Endothelial cell (in vitro differentiated cells): ENCODE results near the gene TTC1. TPM values are rescaled to one million over a fixed set of nuclear protein-coding genes. Genes with fewer than 3 reads are reported as not detected.

ENCODE experiments used
- DNase-seq: peaks from one replicate; pipeline ENCODE4 v3.0.0; 2021; ENCODE audit warnings: low spot score
- H3K27ac Mint-ChIP-seq: one replicate; pipeline ENCODE4 v1.8.0; 2021; ENCODE audit warnings: mixed read lengths, inconsistent platforms; ENCODE audit not compliant: unreplicated experiment
- H3K27me3 Mint-ChIP-seq: one replicate; pipeline ENCODE4 v1.8.0; 2021; ENCODE audit warnings: mild to moderate bottlenecking, moderate library complexity, mixed read lengths, inconsistent platforms; ENCODE audit not compliant: unreplicated experiment
- H3K36me3 Mint-ChIP-seq: one replicate; pipeline ENCODE4 v1.8.0; 2021; ENCODE audit warnings: mild to moderate bottlenecking, low read depth, mixed read lengths, inconsistent platforms; ENCODE audit not compliant: unreplicated experiment
- H3K4me1 Mint-ChIP-seq: one replicate; pipeline ENCODE4 v1.8.0; 2021; ENCODE audit warnings: mild to moderate bottlenecking, mixed read lengths, inconsistent platforms; ENCODE audit not compliant: unreplicated experiment
- H3K4me3 Mint-ChIP-seq: one replicate; pipeline ENCODE4 v1.8.0; 2021; ENCODE audit warnings: mild to moderate bottlenecking, mixed read lengths, inconsistent platforms; ENCODE audit not compliant: unreplicated experiment
- H3K9me3 Mint-ChIP-seq: one replicate; pipeline ENCODE4 v1.8.0; 2021; ENCODE audit warnings: mixed read lengths, inconsistent platforms; ENCODE audit not compliant: unreplicated experiment
- total RNA-seq: library from RNA; stranded (reverse); fragmentation: NEBNext Ultra II Directional; extraction: Animal tissue kit (Norgen Biotek cat#: 25700); gene quantifications from one replicate; pipeline ENCODE4 v1.2.1, GENCODE V29; 2021; ENCODE audit not compliant: unreplicated experiment
- TF ChIP-seq, protein P1 (sequence below): fragments of 200-600 bp; sonication (generic); IDR thresholded peaks from one replicate; pipeline ENCODE4 v1.5.0; 2021; ENCODE audit warnings: antibody characterized with exemption; ENCODE audit not compliant: unreplicated experiment

TTC1 gene
- total RNA-seq, 1 donor from 2014 or later = 49.8 TPM

DNA sequence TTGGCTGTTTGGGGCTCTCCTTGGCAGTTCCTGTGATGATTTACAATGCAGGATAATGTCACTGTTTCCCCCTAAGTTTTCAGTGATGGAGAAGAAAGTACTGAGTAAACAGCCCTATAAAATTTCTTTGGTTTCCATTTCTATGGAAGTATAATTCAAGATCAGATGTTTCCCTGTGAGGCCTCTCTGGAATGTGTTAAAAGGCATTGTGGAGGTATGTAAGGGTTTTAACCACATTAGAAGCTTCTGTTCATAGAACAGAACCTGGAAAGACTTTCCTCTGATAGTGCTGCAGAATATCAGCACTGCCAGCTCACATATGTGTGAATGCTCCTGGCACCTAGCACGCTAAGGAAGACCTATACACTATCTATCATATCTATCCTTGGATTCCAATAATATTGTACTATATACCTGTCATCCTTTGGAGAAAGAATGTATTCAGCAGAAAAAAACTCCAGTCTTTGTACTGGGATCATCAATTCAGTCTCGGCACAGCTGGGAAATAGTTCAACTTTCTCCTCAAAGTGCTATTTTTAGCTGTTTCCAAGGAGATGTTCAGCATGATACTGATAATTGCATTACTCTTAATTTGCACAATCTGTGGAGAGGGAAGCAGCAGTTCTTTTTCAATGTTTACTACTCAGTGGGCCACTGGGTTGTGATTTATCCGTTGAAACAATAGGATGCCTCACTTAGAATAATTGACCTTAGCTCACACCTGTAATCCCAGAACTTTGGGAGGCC lies 21.9 kb downstream of the TTC1 start:
- no peaks in the 10 kb centered on the region for H3K9me3 Mint-ChIP-seq
- H3K27ac Mint-ChIP-seq = no peak overlapping the region
- no peaks in the 10 kb centered on the region for H3K27me3 Mint-ChIP-seq
- no peak for DNase-seq
- H3K4me1 Mint-ChIP-seq = peaks cover 25% of the 10 kb centered on the region
- peaks cover 25% of the 10 kb centered on the region for H3K36me3 Mint-ChIP-seq
- TF ChIP-seq, protein P1, sequence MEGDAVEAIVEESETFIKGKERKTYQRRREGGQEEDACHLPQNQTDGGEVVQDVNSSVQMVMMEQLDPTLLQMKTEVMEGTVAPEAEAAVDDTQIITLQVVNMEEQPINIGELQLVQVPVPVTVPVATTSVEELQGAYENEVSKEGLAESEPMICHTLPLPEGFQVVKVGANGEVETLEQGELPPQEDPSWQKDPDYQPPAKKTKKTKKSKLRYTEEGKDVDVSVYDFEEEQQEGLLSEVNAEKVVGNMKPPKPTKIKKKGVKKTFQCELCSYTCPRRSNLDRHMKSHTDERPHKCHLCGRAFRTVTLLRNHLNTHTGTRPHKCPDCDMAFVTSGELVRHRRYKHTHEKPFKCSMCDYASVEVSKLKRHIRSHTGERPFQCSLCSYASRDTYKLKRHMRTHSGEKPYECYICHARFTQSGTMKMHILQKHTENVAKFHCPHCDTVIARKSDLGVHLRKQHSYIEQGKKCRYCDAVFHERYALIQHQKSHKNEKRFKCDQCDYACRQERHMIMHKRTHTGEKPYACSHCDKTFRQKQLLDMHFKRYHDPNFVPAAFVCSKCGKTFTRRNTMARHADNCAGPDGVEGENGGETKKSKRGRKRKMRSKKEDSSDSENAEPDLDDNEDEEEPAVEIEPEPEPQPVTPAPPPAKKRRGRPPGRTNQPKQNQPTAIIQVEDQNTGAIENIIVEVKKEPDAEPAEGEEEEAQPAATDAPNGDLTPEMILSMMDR = no peak
- H3K4me3 Mint-ChIP-seq = no peak overlapping the region

DNA sequence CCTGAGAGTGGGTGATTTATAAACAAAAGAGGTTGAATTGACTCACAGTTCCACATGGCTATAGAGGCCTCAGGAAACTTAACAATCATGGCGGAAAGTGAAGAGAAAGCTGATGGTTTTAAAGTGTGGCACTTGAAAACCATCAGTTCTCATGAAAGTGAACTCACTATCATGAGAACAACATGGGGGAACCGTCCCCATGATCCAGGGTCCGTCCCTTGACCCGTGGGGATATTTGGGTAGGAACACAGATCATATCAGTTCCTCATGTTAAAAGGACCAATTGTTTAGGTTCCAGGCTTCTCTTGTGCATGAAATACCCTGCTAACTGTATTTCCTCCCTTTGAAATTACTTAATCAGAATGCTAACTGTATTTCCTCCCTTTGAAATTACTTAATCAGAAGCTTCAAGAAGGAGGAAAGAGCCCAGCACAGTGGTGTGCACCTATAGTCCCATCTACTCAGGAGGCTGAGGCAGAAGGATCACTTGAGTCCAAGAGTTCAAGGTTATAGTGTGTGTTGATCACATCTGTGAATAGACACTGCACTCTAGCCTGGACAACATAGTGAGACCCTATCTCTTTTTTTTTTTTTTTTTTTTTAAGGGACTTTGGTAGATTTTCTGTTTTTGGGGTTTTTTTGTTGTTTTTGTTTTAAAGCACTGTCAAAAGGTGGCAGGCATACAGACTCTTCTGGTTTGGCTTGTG lies 24.8 kb downstream of the TTC1 start:
- Mint-ChIP-seq H3K9me3 (no peaks in the 10 kb centered on the region), H3K4me3 (peak overlapping the region; percentile 33), H3K27ac (peak overlapping the region; percentile 20), H3K36me3 (peaks cover 29% of the 10 kb centered on the region), H3K27me3 (no peaks in the 10 kb centered on the region), H3K4me1 (peaks cover 30% of the 10 kb centered on the region)
- no peak for DNase-seq
- TF ChIP-seq, protein P1 = no peak

DNA sequence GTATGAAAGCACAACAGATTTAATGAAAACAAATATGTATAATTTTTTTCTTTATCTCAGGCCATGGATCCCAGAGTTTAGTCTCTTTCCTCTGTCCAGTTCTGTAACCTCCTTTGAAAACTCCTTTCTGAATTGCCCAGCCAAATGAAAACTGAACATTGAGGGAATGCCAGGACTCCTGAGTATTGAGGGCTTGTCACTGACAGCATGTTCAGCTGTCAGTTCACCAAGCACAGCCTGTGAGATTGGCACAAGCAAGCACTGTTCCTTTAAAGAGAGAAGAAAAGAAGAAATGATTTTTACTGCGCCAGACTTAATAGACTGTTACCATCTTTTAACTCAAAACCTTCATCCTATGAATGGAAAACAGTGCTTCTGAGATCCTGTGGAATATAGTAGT lies 27.3 kb downstream of the TTC1 start:
- TF ChIP-seq, protein P1 = no peak
- H3K9me3 Mint-ChIP-seq = no peaks in the 10 kb centered on the region
- DNase-seq = no peak
- no peak overlapping the region for H3K27ac Mint-ChIP-seq
- no peaks in the 10 kb centered on the region for H3K27me3 Mint-ChIP-seq
- H3K4me1 Mint-ChIP-seq = peaks cover 22% of the 10 kb centered on the region
- no peak overlapping the region for H3K4me3 Mint-ChIP-seq
- peaks cover 16% of the 10 kb centered on the region for H3K36me3 Mint-ChIP-seq

DNA sequence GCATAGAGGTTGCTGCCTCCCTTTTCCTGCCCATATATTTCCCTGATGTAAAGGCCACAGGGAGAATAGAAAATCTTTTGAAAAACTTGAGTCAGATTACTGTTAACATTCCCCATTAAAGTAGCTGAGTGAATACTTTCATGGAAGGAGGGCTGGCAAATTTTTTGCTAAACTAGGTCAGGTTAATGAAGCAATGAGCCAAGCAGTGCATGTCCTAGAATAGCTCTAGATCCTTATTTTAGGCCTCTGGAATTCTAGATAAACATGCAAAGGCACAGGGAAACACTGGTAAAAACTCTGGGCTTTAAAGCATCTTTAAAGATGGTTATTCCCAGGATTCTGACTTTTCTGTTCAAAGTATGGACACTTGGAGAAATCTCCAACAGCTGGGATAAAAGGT lies 27.9 kb downstream of the TTC1 start:
- Mint-ChIP-seq H3K9me3 (no peaks in the 10 kb centered on the region), H3K4me3 (no peak overlapping the region), H3K4me1 (peaks cover 22% of the 10 kb centered on the region), H3K36me3 (peaks cover 16% of the 10 kb centered on the region), H3K27ac (no peak overlapping the region), H3K27me3 (no peaks in the 10 kb centered on the region)
- TF ChIP-seq, protein P1 = no peak
- DNase-seq = no peak

- H3K9me3 Mint-ChIP-seq = no peaks in the 10 kb centered on the region
- peaks cover 12% of the 10 kb centered on the region for H3K4me1 Mint-ChIP-seq
- H3K36me3 Mint-ChIP-seq = peaks cover 8% of the 10 kb centered on the region
- TF ChIP-seq, protein P1 = no peak
- H3K27ac Mint-ChIP-seq = no peak overlapping the region
- no peak overlapping the region for H3K4me3 Mint-ChIP-seq
- DNase-seq = no peak
- H3K27me3 Mint-ChIP-seq = no peaks in the 10 kb centered on the region
Observed at GRCh38 chr5:160039810-160040470, 31.0 kb downstream of the TTC1 start.
